ENCODE data around the gene CNGA3. TPM values are rescaled to one million over a fixed set of nuclear protein-coding genes. Genes with fewer than 3 reads are reported as not detected.
"Not testable (repeated sequence)": the region's sequence is repeated elsewhere in the genome, so short reads cannot be mapped to it uniquely, and the experiment has no call there.

The CNGA3 gene
- polyA plus RNA-seq, 4 donors = not detected

- DNase-seq (ENCODE audit: low read depth in 4 of 4, low spot score in 3 of 4) = not testable (repeated sequence)
Observed at GRCh38 chr2:98435670-98436069, 89.4 kb downstream of the CNGA3 start.

DNA sequence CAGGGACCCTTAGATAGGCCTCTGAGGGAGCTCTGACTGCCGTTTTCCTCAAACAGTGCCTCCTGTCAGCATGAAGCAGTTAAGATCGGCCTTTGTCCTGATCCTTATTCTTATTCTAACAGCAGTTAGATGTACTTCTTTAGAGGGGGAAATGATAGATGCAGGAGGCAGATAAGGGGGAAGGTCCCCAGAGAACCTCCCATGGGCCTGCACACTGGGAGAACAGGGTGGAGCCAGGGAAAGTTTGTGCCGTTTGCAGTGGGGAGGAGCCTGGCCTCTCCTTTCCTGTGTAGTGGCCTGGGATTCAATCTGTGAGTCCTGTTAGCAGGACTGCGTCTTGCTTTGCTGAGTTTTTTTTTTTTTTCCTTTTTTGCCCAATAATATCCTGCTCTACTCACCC, 90.5 kb downstream of the CNGA3 start:
- DNase-seq (ENCODE audit: low read depth in 4 of 4, low spot score in 3 of 4) = no peak

GRCh38 chr2:98438190-98439133, 92.2 kb downstream of the CNGA3 start:
- no peak for DNase-seq (ENCODE audit: low read depth in 4 of 4, low spot score in 3 of 4)

GRCh38 chr2:98441706-98442450, 95.6 kb downstream of the CNGA3 start:
- no peak for DNase-seq (ENCODE audit: low read depth in 4 of 4, low spot score in 3 of 4)

DNA sequence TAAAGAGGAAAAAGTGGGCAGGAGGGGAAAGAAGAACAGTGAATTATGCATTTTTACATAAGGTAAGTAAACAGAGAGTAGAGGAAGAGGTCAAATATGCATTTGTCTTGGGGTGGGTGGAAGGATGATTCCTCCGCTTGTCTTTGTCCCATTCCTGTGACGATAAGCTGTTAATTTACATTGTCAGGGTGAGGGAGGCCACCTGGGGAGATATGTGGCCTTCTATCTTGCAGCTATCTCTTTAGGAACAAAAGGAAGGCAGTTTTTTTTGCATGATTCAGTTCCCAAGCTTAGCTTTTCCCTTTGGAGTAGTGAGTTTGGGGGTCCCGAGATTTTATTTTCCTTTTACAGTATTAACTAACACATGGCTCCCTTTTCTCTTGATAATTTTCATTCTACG, 96.2 kb downstream of the CNGA3 start:
- no peak for DNase-seq (ENCODE audit: low read depth in 4 of 4, low spot score in 3 of 4)

GRCh38 chr2:98444436-98445176, 98.3 kb downstream of the CNGA3 start, which contains the start of gene INPP4A:
INPP4A (plus strand) TSS chr2:98444858; CDS start chr2:98520049, 75,191 bp downstream.
- peak; percentile 64 to 73 (median 66) for DNase-seq (ENCODE audit: low read depth in 4 of 4, low spot score in 3 of 4)

DNA sequence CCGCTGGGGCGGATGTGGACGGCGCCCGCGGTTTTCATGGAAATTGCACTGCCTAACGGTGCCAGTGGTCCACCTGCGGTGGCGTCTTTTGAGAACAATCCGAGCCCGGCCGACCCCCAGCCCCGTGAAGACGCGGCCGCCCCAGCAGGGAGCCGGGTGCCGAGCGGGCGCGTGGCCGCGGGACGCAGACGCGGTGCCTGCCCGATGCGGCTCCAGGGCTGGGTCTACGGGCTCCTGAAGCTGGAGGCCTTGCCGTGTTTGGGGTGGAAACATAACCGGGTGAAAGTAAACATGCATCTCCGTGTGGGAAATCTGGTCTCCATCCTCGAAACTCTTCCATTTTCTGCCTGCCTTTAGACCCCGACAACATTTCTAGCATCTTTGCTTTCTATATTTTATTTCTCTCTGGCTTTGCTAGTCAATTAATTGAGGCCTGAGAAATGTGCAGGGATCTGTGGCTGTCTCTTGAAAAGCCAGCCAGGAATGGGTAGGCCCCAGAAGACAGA, 99.0 kb downstream of the CNGA3 start:
- DNase-seq (ENCODE audit: low read depth in 4 of 4, low spot score in 3 of 4) = peak in 1 of 4 donors; percentile 15

GRCh38 chr2:98445683-98446581, 99.7 kb downstream of the CNGA3 start:
- DNase-seq (ENCODE audit: low read depth in 4 of 4, low spot score in 3 of 4) = no peak

DNA sequence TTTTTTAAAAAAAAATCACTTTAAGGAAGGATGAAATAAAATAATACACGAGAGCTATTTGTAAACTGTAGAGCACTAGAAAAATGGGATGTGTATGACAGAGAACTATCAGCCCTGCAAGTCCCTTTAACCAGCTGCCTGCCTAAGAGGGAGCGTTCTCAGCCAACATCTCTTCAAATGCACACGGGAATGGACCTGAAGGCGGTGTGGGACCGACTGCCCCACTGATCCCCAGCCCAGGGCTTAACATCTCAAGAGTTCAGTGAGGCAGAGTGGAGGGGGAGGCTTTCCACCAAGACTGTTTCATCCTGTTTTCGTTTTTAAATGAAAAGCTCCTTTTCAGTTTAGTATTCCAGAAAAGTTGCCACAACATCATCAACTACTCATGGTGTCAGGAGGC, 100.6 kb downstream of the CNGA3 start:
- no peak for DNase-seq (ENCODE audit: low read depth in 4 of 4, low spot score in 3 of 4)

Other genes starting within 250 kb of the CNGA3 start
- gene INPP4A, start 98.4 kb downstream of the CNGA3 start, polyA plus RNA-seq (ENCODE audit: insufficient read length in 4 of 4) = 10 to 100 TPM; 19.4 to 22.4 (median 20.2) TPM